Stimulated activated CD8-positive, alpha-beta memory T cell treated with anti-CD3 and anti-CD28 coated beads, Interleukin-7, amount 100 ng/mL, for 24 hours (primary cell): ENCODE data around the gene MMP7.

Experiments
- DNase-seq: peaks from one replicate; pipeline ENCODE4 v3.0.0-alpha.2; 2020; ENCODE audit warnings: low read depth

Gene MMP7

GRCh38 chr11:102530558-102530957, at the start of gene MMP7:
TSS of gene MMP7 (minus strand) at chr11:102530747. CDS start at chr11:102530700, 47 bp downstream.
- no peak for DNase-seq

- DNase-seq: no peak
Measured at GRCh38 chr11:102577723-102578122, 47.2 kb upstream of the MMP7 start.

GRCh38 chr11:102577182-102577581, 46.6 kb upstream of the MMP7 start:
- no peak for DNase-seq

GRCh38 chr11:102576350-102576749, 45.8 kb upstream of the MMP7 start:
- no peak for DNase-seq

GRCh38 chr11:102575012-102575411, 44.5 kb upstream of the MMP7 start:
- no peak for DNase-seq

GRCh38 chr11:102573851-102574250, 43.3 kb upstream of the MMP7 start:
- DNase-seq: no peak

GRCh38 chr11:102572554-102573220, 42.1 kb upstream of the MMP7 start:
- DNase-seq: no peak

GRCh38 chr11:102568851-102569250, 38.3 kb upstream of the MMP7 start:
- DNase-seq: no peak

GRCh38 chr11:102566112-102566511, 35.6 kb upstream of the MMP7 start:
- DNase-seq: no peak

GRCh38 chr11:102564110-102564509, 33.6 kb upstream of the MMP7 start:
- DNase-seq: no peak

- DNase-seq: no peak
Measured at GRCh38 chr11:102561636-102562035, 31.1 kb upstream of the MMP7 start.

GRCh38 chr11:102560555-102561011, 30.0 kb upstream of the MMP7 start:
- no peak for DNase-seq

GRCh38 chr11:102559839-102560238, 29.3 kb upstream of the MMP7 start:
- no peak for DNase-seq

- no peak for DNase-seq
Measured at GRCh38 chr11:102555091-102555490, 24.5 kb upstream of the MMP7 start.

- DNase-seq: no peak
Measured at GRCh38 chr11:102553835-102554282, 23.3 kb upstream of the MMP7 start.

- no peak for DNase-seq
Measured at GRCh38 chr11:102552447-102553194, 22.1 kb upstream of the MMP7 start.

GRCh38 chr11:102552020-102552419, 21.5 kb upstream of the MMP7 start:
- no peak for DNase-seq

- no peak for DNase-seq
Measured at GRCh38 chr11:102551169-102551781, 20.7 kb upstream of the MMP7 start.

GRCh38 chr11:102546923-102547471, 16.4 kb upstream of the MMP7 start:
- DNase-seq: no peak

GRCh38 chr11:102546427-102546826, 15.9 kb upstream of the MMP7 start:
- DNase-seq: no peak

GRCh38 chr11:102545701-102546100, 15.2 kb upstream of the MMP7 start:
- DNase-seq: no peak

GRCh38 chr11:102544594-102544993, 14.0 kb upstream of the MMP7 start:
- DNase-seq: no peak

GRCh38 chr11:102539567-102539966, 9.0 kb upstream of the MMP7 start:
- DNase-seq: no peak
